NCI-H524 treated with DMSO at 0.1 percent for 48 hours (cell line): ENCODE measurements around the gene KIF25.

ENCODE experiments used
- DNase-seq: peaks from one replicate; lab custom pipeline; 2025; lab: John Stamatoyannopoulos, UW

KIF25 gene

GRCh38 chr6:167997642-167998041, at the start of gene KIF25:
TSS of gene KIF25 (plus strand) at chr6:167997671. CDS start at chr6:168029586, 31,915 bp downstream.
- no peak for DNase-seq

GRCh38 chr6:167947716-167948115, 49.8 kb upstream of the KIF25 start:
- DNase-seq, result no peak

- no peak for DNase-seq
Measured at GRCh38 chr6:167948716-167949115, 48.8 kb upstream of the KIF25 start.

- no peak for DNase-seq
Measured at GRCh38 chr6:167949121-167949684, 48.3 kb upstream of the KIF25 start.

- no peak for DNase-seq
Measured at GRCh38 chr6:167951781-167952511, 45.5 kb upstream of the KIF25 start.

- no peak for DNase-seq
Measured at GRCh38 chr6:167952512-167952859, 45.0 kb upstream of the KIF25 start.

- no peak for DNase-seq
Measured at GRCh38 chr6:167953551-167953950, 43.9 kb upstream of the KIF25 start.

- DNase-seq, result no peak
Measured at GRCh38 chr6:167954151-167954550, 43.3 kb upstream of the KIF25 start.

GRCh38 chr6:167956491-167956890, 41.0 kb upstream of the KIF25 start:
- DNase-seq, result no peak

- DNase-seq, result no peak
Measured at GRCh38 chr6:167956983-167957492, 40.4 kb upstream of the KIF25 start.

- no peak for DNase-seq
Measured at GRCh38 chr6:167957626-167958025, 39.8 kb upstream of the KIF25 start.

- DNase-seq, result no peak
Measured at GRCh38 chr6:167960579-167960978, 36.9 kb upstream of the KIF25 start.

GRCh38 chr6:167962711-167963110, 34.8 kb upstream of the KIF25 start:
- DNase-seq, result no peak

- no peak for DNase-seq
Measured at GRCh38 chr6:167963589-167964057, 33.8 kb upstream of the KIF25 start.

- DNase-seq, result no peak
Measured at GRCh38 chr6:167965592-167966539, 31.6 kb upstream of the KIF25 start.

GRCh38 chr6:167966540-167966905, 30.9 kb upstream of the KIF25 start:
- DNase-seq, result no peak

GRCh38 chr6:167968091-167968490, 29.4 kb upstream of the KIF25 start:
- DNase-seq, result no peak

- DNase-seq, result no peak
Measured at GRCh38 chr6:167970230-167970629, 27.2 kb upstream of the KIF25 start.

GRCh38 chr6:167972193-167972592, 25.3 kb upstream of the KIF25 start:
- DNase-seq, result no peak

GRCh38 chr6:167973148-167973885, 24.2 kb upstream of the KIF25 start:
- no peak for DNase-seq

GRCh38 chr6:167974640-167975344, 22.7 kb upstream of the KIF25 start:
- DNase-seq, result no peak
